Spinal cord (tissue), 10 donors: ENCODE results near the gene PRMT5. TPM values are rescaled to one million over a fixed set of nuclear protein-coding genes. Genes with fewer than 3 reads are reported as not detected.

Experiments used
- DNase-seq, 6 donors: peaks; one replicate each; pipeline versions ENCODE4 v3.0.0 to v3.0.0-alpha.2; 2013 to 2015; ENCODE audit warnings: low spot score in 6 of 6, low read depth in 4 of 6
- H3K27ac ChIP-seq: one replicate; pipeline ENCODE4 v1.5.1; 2013; ENCODE audit warnings: low read depth, low read length, control low read depth
- H3K27me3 ChIP-seq: one replicate; pipeline ENCODE4 v1.6.1; 2013; ENCODE audit warnings: low read length; ENCODE audit not compliant: control insufficient read depth, insufficient read depth
- H3K36me3 ChIP-seq: one replicate; pipeline ENCODE4 v1.6.1; 2013; ENCODE audit warnings: low read length; ENCODE audit not compliant: control insufficient read depth, insufficient read depth
- H3K4me1 ChIP-seq: one replicate; pipeline ENCODE4 v1.6.1; 2013; ENCODE audit warnings: low read length; ENCODE audit not compliant: control insufficient read depth, insufficient read depth
- H3K4me3 ChIP-seq: one replicate; pipeline ENCODE4 v1.5.1; 2013; ENCODE audit warnings: low read depth, low read length, control low read depth
- H3K9me3 ChIP-seq: one replicate; pipeline ENCODE4 v1.6.1; 2013; ENCODE audit warnings: low read length; ENCODE audit not compliant: control insufficient read depth, insufficient read depth
- WGBS: methylation state at CpG from one replicate; pipeline ENCODE4 v1.1.5; 2013; ENCODE audit warnings: missing lambda C conversion rate; ENCODE audit not compliant: insufficient coverage; 5-methylcytosine and 5-hydroxymethylcytosine counted together
- polyA plus RNA-seq, 2 donors: library from polyadenylated mRNA; unstranded; fragments of 120-200 nt; gene quantifications; one replicate each; pipeline ENCODE4 v1.2.1, GENCODE V29; 2013; ENCODE audit not compliant: insufficient read length in 2 of 2
- total RNA-seq, 2 donors: library from RNA; depleted of rRNA in 1 of 2; stranded (reverse); fragments of 120-200 nt in 1 of 2; fragments of >200 nt in 1 of 2; gene quantifications; one replicate each; pipeline versions ENCODE4 v1.2.3 to v1.2.4, GENCODE V29; 2013 to 2014
- donor health status: healthy.

The PRMT5 gene
- total and polyA plus RNA-seq, 4 donors = 51.3 to 88.8 (median 71.9) TPM

DNA sequence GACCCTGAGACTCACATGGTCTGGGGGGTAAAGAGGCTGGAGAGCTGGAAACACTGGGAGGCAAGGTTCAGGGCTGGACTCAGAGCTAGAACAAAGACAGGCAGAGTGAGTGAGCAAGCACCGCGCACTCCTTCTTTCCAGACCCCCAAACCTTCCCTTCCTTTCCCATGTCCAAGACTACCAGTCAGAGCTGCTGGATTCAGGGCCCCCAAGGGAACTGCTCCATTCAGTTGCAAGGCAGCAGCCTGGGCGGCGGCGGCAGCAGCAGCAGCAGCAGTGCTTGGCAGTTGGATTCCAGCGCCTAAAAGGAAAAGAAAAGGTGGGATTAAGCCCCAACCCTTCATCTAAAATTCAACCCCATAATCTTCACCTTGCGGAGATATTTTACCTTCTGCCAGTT is 27.4 kb downstream of the PRMT5 start:
- Histone ChIP-seq H3K36me3 (peaks cover 58% of the 10 kb centered on the region), H3K4me1 (no peaks in the 10 kb centered on the region), H3K27ac (no peak overlapping the region), H3K4me3 (no peak overlapping the region), H3K27me3 (no peaks in the 10 kb centered on the region), H3K9me3 (no peaks in the 10 kb centered on the region)
- 100% methylated on average over 5 of the region's 7 CpGs for whole genome bisulfite sequencing
- no peak for DNase-seq

DNA sequence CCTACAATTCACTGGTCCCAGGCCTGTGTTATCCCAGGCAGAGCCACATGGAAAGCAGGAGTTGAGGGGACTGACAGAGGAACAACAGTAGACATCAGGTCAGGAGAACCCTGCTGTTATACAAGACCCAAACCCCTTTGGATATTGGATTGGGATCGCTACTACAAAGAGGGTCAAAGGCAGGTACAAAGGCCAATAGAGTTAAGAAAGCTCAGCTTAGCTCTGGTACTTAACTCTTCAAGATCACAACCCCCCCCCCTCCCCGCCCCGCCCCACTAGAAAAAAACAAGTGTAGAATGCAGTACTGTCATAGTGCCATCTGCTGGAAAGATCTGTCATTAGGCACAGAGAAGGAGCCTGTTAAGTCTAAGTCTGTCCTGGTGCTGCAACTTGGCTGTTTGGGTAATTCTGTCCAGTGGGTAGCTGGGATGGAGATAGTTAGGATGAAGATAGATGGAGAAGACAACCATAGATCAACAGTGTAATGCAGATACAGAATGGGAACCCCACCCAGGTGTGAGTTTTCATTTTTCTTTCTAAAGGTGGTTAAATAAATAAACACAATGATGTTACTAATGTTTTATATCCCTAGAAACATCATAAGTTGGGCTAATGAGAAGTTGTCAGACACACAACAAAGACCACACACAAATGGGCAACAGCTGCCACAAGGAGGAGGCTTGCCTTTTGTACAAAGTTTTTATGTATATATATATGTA is 28.9 kb downstream of the PRMT5 start:
- peaks cover 46% of the 10 kb centered on the region for H3K36me3 ChIP-seq
- WGBS = no CpG with 5 or more reads among the region's 3 CpGs
- peak in 2 of 6 donors; percentile 82 to 88 for DNase-seq
- H3K27ac ChIP-seq = no peak overlapping the region
- H3K9me3 ChIP-seq = no peaks in the 10 kb centered on the region
- H3K4me1 ChIP-seq = peaks cover 2% of the 10 kb centered on the region
- H3K4me3 ChIP-seq = no peak overlapping the region
- no peaks in the 10 kb centered on the region for H3K27me3 ChIP-seq

DNA sequence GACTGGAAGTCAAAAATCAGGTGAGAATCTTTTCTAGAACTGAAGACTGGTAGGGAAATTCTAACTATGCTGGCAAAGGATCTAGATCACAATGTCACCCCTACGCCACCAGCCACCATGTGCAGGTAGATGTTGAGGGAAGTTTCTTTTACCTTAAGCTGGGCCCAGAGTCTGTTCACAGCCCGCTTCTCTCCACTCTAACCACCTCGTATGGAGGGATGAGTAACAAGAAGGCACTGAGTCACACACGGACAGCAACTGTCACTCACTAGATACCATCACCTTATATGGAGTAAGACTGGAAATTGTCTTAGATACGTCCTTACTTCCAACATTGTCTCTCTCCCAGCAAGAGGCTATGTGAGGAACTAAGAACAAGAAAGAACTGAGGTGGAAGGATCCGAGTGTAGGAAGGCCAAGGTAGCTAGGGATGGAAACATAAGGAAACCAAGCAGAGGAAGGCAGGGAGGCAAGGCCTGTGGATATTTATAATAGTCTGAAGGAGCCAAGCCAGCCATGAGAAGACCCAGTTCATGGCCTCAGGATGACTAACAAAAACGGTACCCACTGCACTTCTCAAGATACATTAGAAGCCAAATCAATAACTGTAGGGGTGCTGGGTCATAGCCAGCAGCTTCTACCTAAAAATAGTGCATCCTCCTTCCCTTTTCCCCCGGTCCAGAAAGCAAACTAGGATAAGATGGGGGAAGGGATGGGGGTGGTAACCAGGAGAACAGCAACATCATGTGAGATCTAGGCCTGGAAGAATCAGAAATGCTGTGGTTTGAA is 30.7 kb downstream of the PRMT5 start:
- Histone ChIP-seq H3K27me3 (no peaks in the 10 kb centered on the region), H3K4me1 (peaks cover 2% of the 10 kb centered on the region), H3K27ac (no peak overlapping the region), H3K36me3 (peaks cover 30% of the 10 kb centered on the region), H3K9me3 (no peaks in the 10 kb centered on the region), H3K4me3 (no peak overlapping the region)
- no CpG with 5 or more reads among the region's 8 CpGs for WGBS
- no peak for DNase-seq

DNA sequence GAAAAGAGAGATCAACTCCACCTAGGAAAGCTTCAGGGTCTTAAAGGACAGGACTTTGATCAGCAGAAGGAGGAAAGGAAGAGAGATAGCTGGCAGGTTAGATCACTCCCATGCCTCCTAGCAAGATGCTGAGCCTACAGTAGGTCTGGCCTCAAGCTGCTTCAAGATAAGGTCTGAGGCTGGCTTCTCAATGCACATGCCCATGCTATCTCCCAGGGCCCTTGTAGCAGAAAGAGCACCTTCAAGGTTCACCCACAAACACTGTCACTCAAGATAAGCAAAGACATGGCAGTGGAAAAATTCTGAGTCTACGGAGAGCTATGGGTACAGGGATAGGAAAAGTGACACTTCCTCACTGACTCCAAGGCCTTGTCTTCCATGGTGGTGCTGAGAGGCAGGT is 31.8 kb downstream of the PRMT5 start:
- DNase-seq = no peak
- Histone ChIP-seq H3K36me3 (peaks cover 26% of the 10 kb centered on the region), H3K4me1 (peaks cover 2% of the 10 kb centered on the region), H3K27ac (no peak overlapping the region), H3K9me3 (no peaks in the 10 kb centered on the region), H3K4me3 (no peak overlapping the region), H3K27me3 (no peaks in the 10 kb centered on the region)
- no CpG with 5 or more reads among the region's 1 CpG for WGBS

DNA sequence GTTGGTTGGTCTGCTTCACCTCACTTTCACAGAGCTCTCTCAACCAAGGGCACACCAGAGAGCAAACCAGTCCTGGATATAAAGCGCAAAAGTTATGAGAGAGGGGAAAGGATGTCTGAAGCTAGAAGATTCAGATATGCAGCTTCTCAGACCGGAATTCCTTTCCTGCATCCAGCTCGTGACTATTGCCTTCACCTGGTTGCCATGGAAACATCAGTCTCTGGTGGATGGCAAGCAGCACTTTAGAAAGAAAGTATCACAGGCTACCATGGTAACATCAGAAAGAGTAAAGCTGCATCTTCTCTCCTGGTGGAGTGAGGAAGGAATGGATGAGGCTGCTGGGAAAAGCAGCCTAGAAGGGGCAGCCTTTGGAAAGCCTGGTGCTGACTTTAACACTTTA is 32.4 kb downstream of the PRMT5 start:
- Histone ChIP-seq H3K4me1 (peaks cover 2% of the 10 kb centered on the region), H3K4me3 (no peak overlapping the region), H3K27ac (peak overlapping the region; percentile 11), H3K36me3 (peaks cover 22% of the 10 kb centered on the region), H3K9me3 (no peaks in the 10 kb centered on the region), H3K27me3 (no peaks in the 10 kb centered on the region)
- 56% methylated on average over 3 of the region's 3 CpGs for WGBS
- peak in 3 of 6 donors; percentile 51 to 94 (median 59) for DNase-seq

DNA sequence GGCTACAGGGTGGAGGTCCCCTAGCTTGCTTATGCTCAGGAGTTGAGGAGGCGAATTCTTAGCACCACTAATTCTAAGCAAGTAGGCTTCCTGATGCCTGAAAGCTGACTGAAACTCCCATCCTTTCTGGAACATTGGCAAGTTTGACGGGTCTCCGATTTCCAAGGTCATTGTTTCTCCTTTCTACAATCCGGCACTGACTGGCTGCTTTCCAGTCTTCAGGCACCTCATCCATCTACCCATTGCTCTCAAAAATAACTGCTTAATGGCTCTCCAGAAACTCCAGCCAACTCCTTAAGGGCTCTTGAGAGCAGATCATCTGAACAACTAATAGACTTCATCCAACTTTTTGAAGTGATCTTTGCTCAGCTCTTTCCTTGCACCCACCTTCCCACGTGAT is 32.8 kb downstream of the PRMT5 start:
- Histone ChIP-seq H3K27me3 (no peaks in the 10 kb centered on the region), H3K27ac (peak overlapping the region; percentile 11), H3K4me1 (peaks cover 2% of the 10 kb centered on the region), H3K4me3 (no peak overlapping the region), H3K9me3 (no peaks in the 10 kb centered on the region), H3K36me3 (peaks cover 18% of the 10 kb centered on the region)
- WGBS = 43% methylated on average over 3 of the region's 5 CpGs
- peak in 2 of 6 donors; percentile 28 to 49 for DNase-seq

DNA sequence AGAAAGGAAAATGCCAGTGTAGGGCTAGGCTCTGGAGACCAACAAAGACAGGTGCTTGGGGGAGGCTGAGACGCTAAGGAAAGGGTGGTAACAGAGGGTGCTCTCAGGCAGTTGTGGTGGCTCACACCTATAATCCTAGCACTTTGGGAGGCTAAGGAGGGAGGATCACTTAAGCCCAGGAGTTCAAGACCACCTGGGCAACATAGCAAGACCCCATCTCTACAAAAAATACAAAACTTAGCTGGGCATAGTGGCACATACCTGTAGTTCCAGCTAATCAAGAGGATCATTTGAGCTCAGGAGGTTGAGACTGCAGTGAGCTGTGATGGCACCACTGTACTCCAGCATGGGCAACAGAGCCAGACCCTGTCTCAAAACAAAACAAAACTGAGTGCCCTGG is 33.8 kb downstream of the PRMT5 start:
- no peaks in the 10 kb centered on the region for H3K9me3 ChIP-seq

DNA sequence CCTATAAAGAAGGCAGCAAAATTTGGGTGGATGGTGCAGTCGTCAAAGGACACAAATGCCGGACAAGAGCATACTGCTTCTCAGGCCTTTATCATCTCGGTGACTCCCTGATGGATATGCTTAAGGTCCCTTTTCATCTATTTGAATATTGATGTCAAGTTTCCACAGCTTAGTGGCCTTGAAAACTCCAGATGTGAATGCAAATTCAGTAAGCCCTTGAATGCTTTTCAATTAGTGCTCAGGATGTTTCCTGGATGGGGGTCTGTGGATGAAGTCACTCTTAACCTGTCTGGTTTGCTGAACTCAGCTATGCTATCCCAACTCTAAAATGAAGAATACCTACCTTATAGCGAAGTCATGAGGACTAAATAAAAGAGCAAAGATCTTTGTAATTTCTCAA is 35.5 kb downstream of the PRMT5 start:
- Histone ChIP-seq H3K4me1 (peaks cover 2% of the 10 kb centered on the region), H3K4me3 (no peak overlapping the region), H3K27me3 (no peaks in the 10 kb centered on the region), H3K9me3 (no peaks in the 10 kb centered on the region), H3K27ac (no peak overlapping the region), H3K36me3 (peaks cover 8% of the 10 kb centered on the region)
- 79% methylated on average over 3 of the region's 4 CpGs for WGBS
- DNase-seq = no peak

More for the DNA sequence above, 33.8 kb downstream of the PRMT5 start:
- WGBS = no CpG with 5 or more reads among the region's 1 CpG
- Histone ChIP-seq H3K4me3 (no peak overlapping the region), H3K27ac (no peak overlapping the region), H3K36me3 (peaks cover 12% of the 10 kb centered on the region), H3K4me1 (peaks cover 2% of the 10 kb centered on the region), H3K27me3 (no peaks in the 10 kb centered on the region)
- no peak for DNase-seq

DNA sequence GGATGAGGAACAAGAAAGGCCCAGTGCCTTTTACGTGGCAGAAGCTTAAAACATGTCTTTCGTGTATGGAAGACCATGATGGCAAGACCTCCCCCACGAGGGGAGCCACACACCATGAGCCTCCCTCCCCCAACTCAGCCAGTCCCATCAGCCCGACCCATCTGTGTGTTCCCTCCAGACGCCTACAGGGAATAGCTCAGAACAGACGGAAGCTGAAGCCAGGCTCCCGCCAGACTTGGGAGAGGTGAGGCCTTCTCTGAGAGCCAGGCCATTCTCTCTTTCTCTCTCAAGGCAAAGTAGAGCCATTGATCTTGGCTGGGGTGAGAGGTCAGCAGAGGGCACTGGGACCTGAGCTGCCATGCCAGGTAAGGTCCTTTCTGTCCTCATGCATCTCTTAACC is 36.7 kb downstream of the PRMT5 start:
- H3K27ac ChIP-seq = no peak overlapping the region
- no peaks in the 10 kb centered on the region for H3K9me3 ChIP-seq
- H3K27me3 ChIP-seq = no peaks in the 10 kb centered on the region
- DNase-seq = no peak
- peaks cover 11% of the 10 kb centered on the region for H3K36me3 ChIP-seq
- 56% methylated on average over 1 of the region's 7 CpGs for WGBS
- H3K4me3 ChIP-seq = no peak overlapping the region
- peaks cover 9% of the 10 kb centered on the region for H3K4me1 ChIP-seq

DNA sequence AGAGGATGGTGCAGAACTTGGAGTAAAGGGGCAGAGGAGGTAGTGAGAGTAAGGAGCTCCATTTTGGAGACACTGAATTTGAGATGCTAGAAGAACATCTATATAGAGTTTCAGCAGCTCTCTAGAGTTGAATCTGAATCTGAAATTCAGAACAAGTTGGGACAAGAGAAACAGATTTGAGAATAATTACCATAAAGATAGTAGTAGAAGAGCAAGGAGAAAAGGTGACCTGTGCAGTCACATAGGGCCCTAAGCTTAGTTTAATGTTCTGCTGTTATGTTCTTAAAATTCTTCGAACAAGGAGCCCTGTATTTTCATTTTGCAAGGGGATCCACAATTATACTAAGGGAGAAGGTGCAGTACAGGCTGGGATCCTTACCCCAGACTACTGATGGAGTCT is 38.8 kb downstream of the PRMT5 start:
- DNase-seq = no peak
- WGBS = no CpG with 5 or more reads among the region's 1 CpG
- H3K4me3 ChIP-seq = no peak overlapping the region

More for the DNA sequence above, 38.8 kb downstream of the PRMT5 start:
- Histone ChIP-seq H3K27me3 (no peaks in the 10 kb centered on the region), H3K9me3 (no peaks in the 10 kb centered on the region), H3K27ac (no peak overlapping the region), H3K36me3 (peaks cover 11% of the 10 kb centered on the region), H3K4me1 (peaks cover 23% of the 10 kb centered on the region)
